Mesodermal cell (in vitro differentiated cells): ENCODE results near the gene PTDSS2.
"Not testable (repeated sequence)": the region's sequence is repeated elsewhere in the genome, so short reads cannot be mapped to it uniquely, and the experiment has no call there.

Source experiments
- H3K27ac ChIP-seq: 2 replicates; pipeline ENCODE4 v1.7.0; 2013; ENCODE audit warnings: mild to moderate bottlenecking, low read depth, low read length, moderate library complexity; ENCODE audit not compliant: severe bottlenecking
- H3K36me3 ChIP-seq: 2 replicates; pipeline ENCODE4 v1.7.1; 2013; ENCODE audit warnings: mild to moderate bottlenecking, low read length, moderate library complexity; ENCODE audit not compliant: control insufficient read depth, insufficient read depth
- H3K4me1 ChIP-seq: one replicate; pipeline ENCODE4 v1.7.1; 2013; ENCODE audit warnings: mild to moderate bottlenecking, low read length; ENCODE audit not compliant: insufficient read depth, control insufficient read depth, poor library complexity, severe bottlenecking
- H3K4me3 ChIP-seq: 2 replicates; pipeline ENCODE4 v1.7.0; 2013; ENCODE audit warnings: low read length, control low read depth, mild to moderate bottlenecking; ENCODE audit not compliant: insufficient read depth, poor library complexity, severe bottlenecking; ENCODE audit errors: extremely low read depth
- H3K9me3 ChIP-seq: 2 replicates; pipeline ENCODE4 v1.7.1; 2013; ENCODE audit warnings: mild to moderate bottlenecking, low read length, moderate library complexity; ENCODE audit not compliant: control insufficient read depth
- WGBS, 2 experiments: methylation state at CpG; one replicate each; pipeline ENCODE4 v1.1.5; 2013; ENCODE audit warnings: missing lambda C conversion rate in 2 of 2; ENCODE audit not compliant: insufficient coverage in 2 of 2; 5-methylcytosine and 5-hydroxymethylcytosine counted together

Gene PTDSS2

DNA sequence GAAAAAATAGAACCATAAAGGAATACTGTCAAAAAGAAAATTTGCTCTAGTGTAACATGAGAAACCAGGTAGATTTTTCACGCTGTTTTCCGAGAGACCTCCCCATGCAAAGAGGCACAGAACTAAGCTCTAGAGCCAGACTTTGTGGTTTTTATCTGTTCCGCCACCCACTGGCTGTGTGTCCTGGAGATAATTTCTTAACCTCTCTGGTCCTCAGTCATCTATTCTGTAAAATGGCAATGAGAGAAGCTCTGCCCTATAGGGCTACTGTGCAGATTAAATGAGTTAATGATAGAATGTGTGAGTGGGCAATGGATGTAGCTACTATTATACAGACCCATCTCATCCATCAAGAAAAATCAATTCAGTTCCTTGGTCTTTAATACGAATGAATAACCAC lies 25.8 kb upstream of the PTDSS2 start:
- H3K27ac ChIP-seq = no peak overlapping the region
- no peaks in the 10 kb centered on the region for H3K9me3 ChIP-seq
- peaks cover 4% of the 10 kb centered on the region for H3K4me1 ChIP-seq
- WGBS, 2 experiments = 79 to 100% methylated on average over 3 to 4 of the region's 4 CpGs
- no peaks in the 10 kb centered on the region for H3K36me3 ChIP-seq
- no peak overlapping the region for H3K4me3 ChIP-seq

DNA sequence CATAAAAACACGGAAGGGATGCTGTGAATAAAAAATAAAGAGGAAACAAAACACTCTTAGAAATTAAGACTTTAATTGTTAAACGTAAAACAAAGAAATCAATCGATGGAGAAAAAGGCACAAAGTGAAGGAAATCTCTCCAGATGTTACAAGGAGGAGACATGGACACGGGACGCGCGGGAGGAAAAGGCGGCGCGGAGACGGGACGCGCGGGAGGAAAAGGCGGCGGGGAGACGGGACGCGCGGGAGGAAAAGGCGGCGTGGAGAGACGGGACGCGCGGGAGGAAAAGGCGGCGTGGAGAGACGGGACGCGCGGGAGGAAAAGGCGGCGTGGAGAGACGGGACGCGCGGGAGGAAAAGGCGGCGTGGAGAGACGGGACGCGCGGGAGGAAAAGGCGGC lies 25.3 kb upstream of the PTDSS2 start:
- H3K4me3 ChIP-seq, H3K9me3 ChIP-seq, H3K4me1 ChIP-seq, H3K27ac ChIP-seq, H3K36me3 ChIP-seq: not testable (repeated sequence)
- 50 to 63% methylated on average over 18 to 22 of the region's 45 CpGs for WGBS, 2 experiments

DNA sequence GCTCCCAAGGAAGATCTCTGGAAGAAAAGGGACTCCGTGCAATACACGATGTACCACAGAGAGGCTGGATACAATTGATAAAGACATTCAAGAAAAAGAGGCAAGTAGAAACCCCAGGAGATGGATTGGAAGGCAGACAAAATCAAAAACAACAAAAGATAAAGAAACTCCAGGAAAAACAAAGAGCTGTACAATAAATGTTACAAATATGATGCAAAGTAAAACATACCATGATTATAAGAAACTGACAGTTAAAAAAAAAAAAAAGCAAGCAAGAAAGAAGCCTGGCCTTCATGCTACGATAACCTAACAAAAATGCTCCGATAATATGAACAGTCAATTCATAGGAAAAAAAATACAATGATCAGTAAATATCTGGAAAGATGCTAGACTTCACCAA lies 24.8 kb upstream of the PTDSS2 start:
- Histone ChIP-seq H3K9me3 (no peaks in the 10 kb centered on the region), H3K4me1 (peaks cover 4% of the 10 kb centered on the region), H3K36me3 (no peaks in the 10 kb centered on the region), H3K27ac (no peak overlapping the region), H3K4me3 (no peak overlapping the region)
- WGBS, 2 experiments = 80 to 90% methylated on average over 1 to 2 of the region's 4 CpGs

- no peaks in the 10 kb centered on the region for H3K36me3 ChIP-seq
- peaks cover 4% of the 10 kb centered on the region for H3K4me1 ChIP-seq
- WGBS, 2 experiments = 81 to 87% methylated on average over 5 to 7 of the region's 8 CpGs
- H3K9me3 ChIP-seq = no peaks in the 10 kb centered on the region
- H3K27ac ChIP-seq = no peak overlapping the region
- no peak overlapping the region for H3K4me3 ChIP-seq
These were observed 23.2 kb upstream of the PTDSS2 start for GRCh38 chr11:426851-427250.

GRCh38 chr11:428295-428694 lies 21.8 kb upstream of the PTDSS2 start:
- H3K36me3 ChIP-seq = no peaks in the 10 kb centered on the region
- no peaks in the 10 kb centered on the region for H3K9me3 ChIP-seq
- no peaks in the 10 kb centered on the region for H3K4me1 ChIP-seq
- 95% methylated on average over 22 to 24 of the region's 24 CpGs for WGBS, 2 experiments
- H3K27ac ChIP-seq = no peak overlapping the region
- no peak overlapping the region for H3K4me3 ChIP-seq

GRCh38 chr11:429391-429790 lies 20.7 kb upstream of the PTDSS2 start:
- WGBS, 2 experiments = 88 to 90% methylated on average over 25 to 27 of the region's 27 CpGs

DNA sequence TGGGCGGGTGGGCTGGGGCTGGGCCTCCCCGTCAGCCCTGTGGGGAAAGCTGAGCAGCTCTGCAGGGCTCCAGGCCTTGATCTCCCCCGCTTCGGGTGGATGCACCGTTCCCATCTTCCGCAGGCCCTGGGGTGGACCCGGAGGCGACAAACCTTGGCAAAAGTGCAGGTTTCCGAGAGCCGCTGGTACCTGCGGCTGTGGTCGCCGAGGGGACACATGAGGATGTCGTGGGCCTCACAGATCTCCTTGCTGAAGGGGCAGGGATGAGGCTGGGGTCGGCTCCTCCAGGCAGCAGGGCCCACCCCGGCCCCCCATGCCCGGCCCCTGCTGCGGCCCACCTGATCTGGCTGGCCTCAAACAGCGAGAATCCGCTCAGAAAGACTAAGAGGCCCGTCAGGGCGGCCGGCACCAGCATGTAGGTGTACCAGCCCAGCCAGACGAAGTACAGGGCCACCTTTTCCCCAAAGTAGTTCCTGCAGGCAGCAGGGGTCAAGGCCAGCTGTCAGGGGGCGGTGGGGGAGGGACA lies 20.1 kb upstream of the PTDSS2 start:
- Histone ChIP-seq H3K9me3 (no peaks in the 10 kb centered on the region), H3K27ac (no peak overlapping the region), H3K4me3 (no peak overlapping the region), H3K36me3 (no peaks in the 10 kb centered on the region), H3K4me1 (no peaks in the 10 kb centered on the region)
- WGBS, 2 experiments = 51 to 61% methylated on average over 18 to 23 of the region's 25 CpGs

More at GRCh38 chr11:429391-429790, 20.7 kb upstream of the PTDSS2 start:
- Histone ChIP-seq H3K4me3 (no peak overlapping the region), H3K27ac (no peak overlapping the region), H3K9me3 (no peaks in the 10 kb centered on the region), H3K36me3 (no peaks in the 10 kb centered on the region), H3K4me1 (no peaks in the 10 kb centered on the region)

DNA sequence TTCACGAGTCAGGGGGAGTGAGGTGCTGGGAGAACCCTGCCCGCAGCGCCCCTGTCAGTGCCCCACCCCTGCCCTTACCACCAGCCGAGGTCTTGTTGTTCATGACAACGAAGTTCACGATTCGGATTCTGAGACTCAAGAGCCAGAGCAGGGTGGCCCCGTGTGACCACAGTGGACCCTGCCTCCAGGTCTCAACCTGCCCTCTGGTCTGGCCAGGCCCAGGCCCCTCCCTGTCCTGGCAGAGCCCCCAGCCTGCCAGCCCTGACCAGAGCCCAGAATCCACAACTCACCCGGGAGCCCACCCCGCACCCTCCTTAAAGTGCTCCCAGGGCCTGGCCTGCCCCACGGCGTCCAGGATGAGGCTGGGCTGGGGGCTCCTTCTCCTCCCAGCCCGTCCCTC lies 18.2 kb upstream of the PTDSS2 start:
- H3K27ac ChIP-seq = no peak overlapping the region
- no peak overlapping the region for H3K4me3 ChIP-seq
- H3K4me1 ChIP-seq = no peaks in the 10 kb centered on the region
- no peaks in the 10 kb centered on the region for H3K9me3 ChIP-seq
- H3K36me3 ChIP-seq = no peaks in the 10 kb centered on the region
- 94 to 96% methylated on average over 11 to 13 of the region's 13 CpGs for WGBS, 2 experiments

- Histone ChIP-seq H3K9me3 (no peaks in the 10 kb centered on the region), H3K4me3 (no peak overlapping the region), H3K36me3 (no peaks in the 10 kb centered on the region), H3K4me1 (no peaks in the 10 kb centered on the region), H3K27ac (no peak overlapping the region)
- WGBS, 2 experiments = 89 to 93% methylated on average over 15 to 18 of the region's 20 CpGs
These were observed 17.5 kb upstream of the PTDSS2 start for GRCh38 chr11:432501-433100.

- no peak overlapping the region for H3K27ac ChIP-seq
- no peaks in the 10 kb centered on the region for H3K36me3 ChIP-seq
- WGBS, 2 experiments = 90 to 91% methylated on average over 17 of the region's 17 CpGs
- no peaks in the 10 kb centered on the region for H3K9me3 ChIP-seq
- H3K4me3 ChIP-seq = no peak overlapping the region
- no peaks in the 10 kb centered on the region for H3K4me1 ChIP-seq
These were observed 17.0 kb upstream of the PTDSS2 start for GRCh38 chr11:433111-433510.

- H3K9me3 ChIP-seq = no peaks in the 10 kb centered on the region
- H3K4me1 ChIP-seq = no peaks in the 10 kb centered on the region
- WGBS, 2 experiments = 83 to 87% methylated on average over 16 to 20 of the region's 20 CpGs
- no peaks in the 10 kb centered on the region for H3K36me3 ChIP-seq
- H3K27ac ChIP-seq = no peak overlapping the region
- H3K4me3 ChIP-seq = no peak overlapping the region
These were observed 16.4 kb upstream of the PTDSS2 start for GRCh38 chr11:433641-434040.
